ENCODE measurements around the gene L3MBTL4. TPM values are rescaled to one million over a fixed set of nuclear protein-coding genes. Genes with fewer than 3 reads are reported as not detected.
"Not testable (repeated sequence)": the region's sequence is repeated elsewhere in the genome, so short reads cannot be mapped to it uniquely, and the experiment has no call there.

The L3MBTL4 gene
- total RNA-seq, 2 experiments from 2014 or later, result 0.13 to 0.17 TPM

- ChIA-PET POLR2A (no interaction called here), CTCF (no interaction called here)
Measured at GRCh38 chr18:6205706-6206105, 209.0 kb downstream of the L3MBTL4 start.

GRCh38 chr18:6204476-6204875 is 210.2 kb downstream of the L3MBTL4 start:
- CTCF ChIA-PET, result no interaction called here
- POLR2A ChIA-PET, result no interaction called here

- CTCF ChIA-PET, result no interaction called here
- POLR2A ChIA-PET, result no interaction called here
Measured at GRCh38 chr18:6203791-6204190, 210.9 kb downstream of the L3MBTL4 start.

- CTCF ChIA-PET, result no interaction called here
- POLR2A ChIA-PET, result no interaction called here
Measured at GRCh38 chr18:6202861-6203260, 211.8 kb downstream of the L3MBTL4 start.

GRCh38 chr18:6200204-6200774 is 214.4 kb downstream of the L3MBTL4 start:
- ChIA-PET CTCF (no interaction called here), POLR2A (no interaction called here)

GRCh38 chr18:6199777-6200176 is 214.9 kb downstream of the L3MBTL4 start:
- ChIA-PET POLR2A (no interaction called here), CTCF (no interaction called here)

- CTCF ChIA-PET, result no interaction called here
Measured at GRCh38 chr18:6198585-6198984, 216.1 kb downstream of the L3MBTL4 start.

GRCh38 chr18:6194640-6195039 is 220.1 kb downstream of the L3MBTL4 start:
- ChIA-PET POLR2A (no interaction called here), CTCF (no interaction called here)

More at GRCh38 chr18:6198585-6198984, 216.1 kb downstream of the L3MBTL4 start:
- POLR2A ChIA-PET, result no interaction called here

- POLR2A ChIA-PET, CTCF ChIA-PET: not testable (repeated sequence)
Measured at GRCh38 chr18:6185782-6186181, 228.9 kb downstream of the L3MBTL4 start.

GRCh38 chr18:6174983-6175745 is 239.5 kb downstream of the L3MBTL4 start:
- POLR2A ChIA-PET, result no interaction called here
- CTCF ChIA-PET, result no interaction called here

GRCh38 chr18:6170604-6171003 is 244.1 kb downstream of the L3MBTL4 start:
- ChIA-PET POLR2A (no interaction called here), CTCF (no interaction called here)

GRCh38 chr18:6161549-6161948 is 253.2 kb downstream of the L3MBTL4 start:
- ChIA-PET POLR2A (no interaction called here), CTCF (no interaction called here)

- ChIA-PET POLR2A (no interaction called here), CTCF (no interaction called here)
Measured at GRCh38 chr18:6159426-6159825, 255.3 kb downstream of the L3MBTL4 start.

GRCh38 chr18:6158958-6159357 is 255.8 kb downstream of the L3MBTL4 start:
- POLR2A ChIA-PET, result no interaction called here
- CTCF ChIA-PET, result interaction anchor here (0.6 kb wide), 1 partner anchor 15 kb away, joined by 3 read pairs; no protein-coding TSS in a partner anchor

GRCh38 chr18:6156446-6156845 is 258.3 kb downstream of the L3MBTL4 start:
- ChIA-PET POLR2A (no interaction called here), CTCF (no interaction called here)

GRCh38 chr18:6155707-6156106 is 259.0 kb downstream of the L3MBTL4 start:
- ChIA-PET CTCF (no interaction called here), POLR2A (no interaction called here)

- CTCF ChIA-PET, result no interaction called here
- POLR2A ChIA-PET, result no interaction called here
Measured at GRCh38 chr18:6150430-6150829, 264.3 kb downstream of the L3MBTL4 start.

- POLR2A ChIA-PET, result no interaction called here
Measured at GRCh38 chr18:6146307-6146661, 268.4 kb downstream of the L3MBTL4 start.

GRCh38 chr18:6145645-6146306 is 268.9 kb downstream of the L3MBTL4 start:
- CTCF ChIA-PET, result no interaction called here
- POLR2A ChIA-PET, result no interaction called here

More at GRCh38 chr18:6146307-6146661, 268.4 kb downstream of the L3MBTL4 start:
- CTCF ChIA-PET, result no interaction called here

- ChIA-PET CTCF (no interaction called here), POLR2A (no interaction called here)
Measured at GRCh38 chr18:6139007-6139406, 275.7 kb downstream of the L3MBTL4 start.

- CTCF ChIA-PET, POLR2A ChIA-PET: not testable (repeated sequence)
Measured at GRCh38 chr18:6135901-6136300, 278.8 kb downstream of the L3MBTL4 start.

- CTCF ChIA-PET, POLR2A ChIA-PET: not testable (repeated sequence)
Measured at GRCh38 chr18:6135029-6135428, 279.7 kb downstream of the L3MBTL4 start.

Data from activated CD8-positive, alpha-beta memory T cell treated with anti-CD3 and anti-CD28 coated beads for 36 hours (primary cell).